NT2/D1 (cell line): ENCODE results near the gene CSNK1D.
"Not testable (repeated sequence)": the region's sequence is repeated elsewhere in the genome, so short reads cannot be mapped to it uniquely, and the experiment has no call there.

Source experiments
- DNase-seq: peaks from one replicate; pipeline ENCODE4 v3.0.0-alpha.2; 2011; ENCODE audit warnings: low read depth, low spot score
- H3K27me3 ChIP-seq: 2 replicates; pipeline ENCODE4 v1.6.0; 2011; ENCODE audit warnings: mild to moderate bottlenecking; ENCODE audit not compliant: insufficient read length, insufficient read depth
- H3K36me3 ChIP-seq: 2 replicates; pipeline ENCODE4 v1.6.1; 2011; ENCODE audit warnings: mild to moderate bottlenecking, low read length, mixed read lengths; ENCODE audit not compliant: insufficient read depth, insufficient read length
- H3K4me1 ChIP-seq: 2 replicates; pipeline ENCODE4 v1.5.1; 2011; ENCODE audit not compliant: insufficient read depth, insufficient read length
- H3K4me3 ChIP-seq: 2 replicates; pipeline ENCODE4 v1.5.1; 2011; ENCODE audit warnings: low read depth; ENCODE audit not compliant: insufficient read length
- H3K9ac ChIP-seq: 2 replicates; pipeline ENCODE4 v1.6.0; 2011; ENCODE audit warnings: low read depth; ENCODE audit not compliant: insufficient read length
- H3K9me3 ChIP-seq: 2 replicates; pipeline ENCODE4 v1.5.1; 2011; ENCODE audit warnings: mild to moderate bottlenecking, low read length; ENCODE audit not compliant: insufficient read depth
- SUZ12 ChIP-seq: IDR thresholded peaks from 2 replicates; pipeline ENCODE4 v1.6.1; 2011; ENCODE audit not compliant: insufficient read length, insufficient read depth; ENCODE audit errors: extremely low read depth
- YY1 ChIP-seq: IDR thresholded peaks from 2 replicates; pipeline ENCODE4 v1.6.1; 2011; ENCODE audit not compliant: insufficient read length, insufficient read depth
- ZNF274 ChIP-seq: IDR thresholded peaks from 2 replicates; pipeline ENCODE4 v1.6.1; 2011; ENCODE audit warnings: mild to moderate bottlenecking, low read depth, low read length

CSNK1D gene

DNA sequence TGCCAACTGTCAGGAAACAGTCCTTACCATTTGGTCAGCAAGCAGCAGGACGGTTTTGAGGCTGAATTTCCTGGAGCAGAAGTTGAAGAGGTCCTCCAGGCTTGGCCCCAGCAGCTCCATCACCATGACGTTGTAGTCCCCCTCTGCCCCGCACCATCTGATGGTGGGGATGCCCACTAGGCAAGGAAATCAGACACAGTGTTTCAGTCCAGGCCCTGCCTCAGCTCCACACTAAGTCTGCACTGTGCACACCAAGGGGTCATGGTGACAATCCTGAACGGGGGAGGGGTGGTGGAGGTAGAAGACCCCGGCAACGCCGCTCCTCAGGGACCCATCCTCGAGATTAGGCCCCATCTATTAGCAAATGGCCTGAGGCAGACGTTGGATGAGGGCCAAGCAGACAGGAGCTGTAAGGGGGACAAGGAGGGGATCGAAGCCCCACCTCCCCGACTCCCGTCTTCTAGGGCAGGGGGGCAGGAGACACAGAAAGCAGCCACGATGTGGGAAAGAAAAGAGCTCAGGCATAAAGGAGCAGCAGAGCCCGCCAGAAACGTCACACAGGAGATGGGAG, 18.0 kb downstream of the CSNK1D start:
- peaks cover 87% of the 10 kb centered on the region for H3K36me3 ChIP-seq
- no peak overlapping the region for H3K9ac ChIP-seq
- TF ChIP-seq SUZ12 (no peak), ZNF274 (no peak), YY1 (no peak)
- H3K4me1 ChIP-seq = peaks cover 6% of the 10 kb centered on the region
- peaks cover 6% of the 10 kb centered on the region; the same call in 1 of the 2 replicates for H3K9me3 ChIP-seq
- no peaks in the 10 kb centered on the region for H3K27me3 ChIP-seq
- no peak overlapping the region for H3K4me3 ChIP-seq
- DNase-seq = no peak

GRCh38 chr17:82254746-82255145, 18.8 kb downstream of the CSNK1D start:
- H3K9me3 ChIP-seq, H3K27me3 ChIP-seq, DNase-seq, H3K9ac ChIP-seq, H3K4me3 ChIP-seq: not testable (repeated sequence)
- Histone ChIP-seq H3K36me3 (peaks cover 87% of the 10 kb centered on the region), H3K4me1 (peaks cover 11% of the 10 kb centered on the region)

- H3K27me3 ChIP-seq, H3K9me3 ChIP-seq, H3K9ac ChIP-seq, DNase-seq, H3K4me3 ChIP-seq: not testable (repeated sequence)
- Histone ChIP-seq H3K36me3 (peaks cover 87% of the 10 kb centered on the region), H3K4me1 (peaks cover 12% of the 10 kb centered on the region)
These were observed 19.4 kb downstream of the CSNK1D start for GRCh38 chr17:82254096-82254495.

DNA sequence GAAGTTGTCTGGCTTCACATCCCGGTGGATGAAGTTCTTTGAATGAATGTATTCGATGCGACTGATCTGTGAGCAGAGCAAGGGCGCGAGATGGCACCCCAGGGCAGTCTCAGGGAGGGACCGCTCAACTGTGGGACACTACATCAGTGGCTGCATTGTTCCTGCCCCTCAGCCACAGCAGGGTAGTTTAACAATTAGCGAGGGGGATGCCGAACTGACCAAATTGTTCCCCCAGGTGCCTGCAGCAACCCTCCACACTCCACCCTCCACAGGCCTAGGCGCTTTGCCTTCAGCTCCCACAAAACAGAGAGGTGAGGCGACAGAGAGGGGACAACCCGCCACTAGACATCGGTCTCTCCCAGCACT, 20.3 kb downstream of the CSNK1D start:
- no peaks in the 10 kb centered on the region for H3K27me3 ChIP-seq
- peaks cover 87% of the 10 kb centered on the region for H3K36me3 ChIP-seq
- DNase-seq = no peak
- no peak overlapping the region for H3K4me3 ChIP-seq
- peaks cover 12% of the 10 kb centered on the region for H3K4me1 ChIP-seq
- no peak overlapping the region for H3K9ac ChIP-seq
- peaks cover 6% of the 10 kb centered on the region; the same call in 1 of the 2 replicates for H3K9me3 ChIP-seq
- TF ChIP-seq YY1 (no peak), SUZ12 (no peak), ZNF274 (no peak)

DNA sequence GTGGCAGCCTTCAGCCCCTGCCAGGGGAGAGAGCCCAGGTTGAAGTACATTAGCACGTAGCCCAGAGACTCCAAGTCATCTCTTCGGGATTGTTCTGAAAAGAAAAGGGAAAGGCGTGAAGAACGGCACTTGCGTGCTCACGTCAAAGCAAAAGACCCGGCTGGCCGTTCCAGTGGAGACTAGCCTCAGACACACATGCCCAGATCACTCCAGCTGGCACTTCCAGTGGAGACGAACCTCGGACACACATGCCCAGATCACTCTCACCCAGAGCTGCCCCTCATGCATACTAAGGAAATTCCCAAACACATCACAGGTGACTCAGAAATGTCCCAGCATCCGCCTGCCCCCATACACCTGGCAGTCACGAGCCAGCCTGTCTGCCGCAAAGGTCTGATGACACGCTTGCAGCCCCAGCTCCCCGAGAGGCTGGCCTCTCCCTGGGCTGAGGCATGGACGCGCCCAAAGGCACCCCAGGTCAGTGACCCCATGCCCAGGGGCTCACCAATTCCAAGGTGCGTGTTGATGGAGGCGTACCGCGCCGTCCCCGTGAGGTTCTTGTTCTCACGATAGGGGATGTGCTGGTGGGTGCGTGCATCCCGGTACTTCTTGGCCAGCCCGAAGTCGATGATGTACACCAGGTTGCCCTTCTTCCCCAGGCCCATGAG, 20.9 kb downstream of the CSNK1D start:
- no peak overlapping the region for H3K4me3 ChIP-seq

DNA sequence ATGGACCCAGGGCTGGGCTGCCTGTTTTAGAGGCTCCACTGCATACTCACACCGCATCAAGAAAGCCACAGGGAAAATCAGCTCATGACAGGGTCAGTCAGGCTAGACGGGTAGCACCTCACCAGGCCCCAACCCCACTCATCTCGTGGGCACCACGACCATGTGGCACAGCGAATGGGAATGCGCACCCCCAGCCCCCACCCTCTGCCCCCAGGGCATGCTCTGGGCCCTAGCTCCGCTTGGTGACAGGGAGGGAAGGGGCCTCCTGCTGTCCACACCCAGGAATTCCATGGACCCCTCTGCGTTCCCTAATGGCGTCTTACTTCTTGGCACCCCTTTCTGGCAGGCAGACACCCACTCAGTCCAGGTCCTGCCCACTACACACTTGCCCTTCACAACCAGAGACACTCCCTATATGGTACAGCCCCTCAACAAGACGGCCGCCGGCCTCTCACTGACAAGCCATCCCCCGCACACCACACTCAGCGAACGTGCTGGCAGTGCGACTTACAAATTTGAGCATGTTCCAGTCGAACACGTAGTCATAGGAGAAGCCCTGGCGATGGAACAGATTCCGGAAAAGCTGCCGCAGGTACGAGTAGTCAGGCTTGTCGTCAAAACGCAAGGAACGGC, 22.5 kb downstream of the CSNK1D start:
- H3K4me1 ChIP-seq = peaks cover 13% of the 10 kb centered on the region
- TF ChIP-seq ZNF274 (no peak), SUZ12 (no peak)
- peaks cover 6% of the 10 kb centered on the region; the same call in 1 of the 2 replicates for H3K9me3 ChIP-seq
- H3K27me3 ChIP-seq = no peaks in the 10 kb centered on the region
- no peak for DNase-seq
- H3K4me3 ChIP-seq = no peak overlapping the region
- H3K9ac ChIP-seq = no peak overlapping the region
- H3K36me3 ChIP-seq = peaks cover 87% of the 10 kb centered on the region

More for the DNA sequence above, 20.9 kb downstream of the CSNK1D start:
- DNase-seq = no peak
- no peaks in the 10 kb centered on the region for H3K27me3 ChIP-seq
- peaks cover 12% of the 10 kb centered on the region for H3K4me1 ChIP-seq
- H3K9me3 ChIP-seq = peaks cover 6% of the 10 kb centered on the region; the same call in 1 of the 2 replicates
- TF ChIP-seq ZNF274 (no peak), SUZ12 (no peak), YY1 (no peak)
- H3K9ac ChIP-seq = no peak overlapping the region
- H3K36me3 ChIP-seq = peaks cover 87% of the 10 kb centered on the region

- peaks cover 13% of the 10 kb centered on the region for H3K4me1 ChIP-seq
- H3K36me3 ChIP-seq = peaks cover 87% of the 10 kb centered on the region
- no peak overlapping the region for H3K4me3 ChIP-seq
- no peak overlapping the region for H3K9ac ChIP-seq
- TF ChIP-seq ZNF274 (no peak), YY1 (no peak), SUZ12 (no peak)
- DNase-seq = no peak
- H3K27me3 ChIP-seq = no peaks in the 10 kb centered on the region
- 0 out of 2 replicates have a peak, but pooled peaks cover under 1% of the 10 kb centered on the region for H3K9me3 ChIP-seq
These were observed 23.5 kb downstream of the CSNK1D start for GRCh38 chr17:82249896-82250581.
